Neural crest cell (in vitro differentiated cells): ENCODE data around the gene TCEANC2. TPM values are rescaled to one million over a fixed set of nuclear protein-coding genes. Genes with fewer than 3 reads are reported as not detected.

Source experiments
- DNase-seq: peaks from one replicate; pipeline ENCODE4 v3.0.0; 2021; ENCODE audit warnings: low read depth, mixed read lengths, low spot score
- H3K27ac Mint-ChIP-seq: one replicate; pipeline ENCODE4 v1.8.0; 2021; ENCODE audit warnings: mild to moderate bottlenecking, mixed read lengths; ENCODE audit not compliant: unreplicated experiment
- H3K27me3 Mint-ChIP-seq: 2 replicates; pipeline ENCODE4 v1.8.0; 2021; ENCODE audit warnings: low read depth, mild to moderate bottlenecking, mixed read lengths
- H3K36me3 Mint-ChIP-seq: 2 replicates; pipeline ENCODE4 v1.8.0; 2021; ENCODE audit warnings: low read depth, mild to moderate bottlenecking, mixed read lengths
- H3K4me1 Mint-ChIP-seq: 2 replicates; pipeline ENCODE4 v1.8.0; 2021; ENCODE audit warnings: mixed read lengths
- H3K4me3 Mint-ChIP-seq: one replicate; pipeline ENCODE4 v1.8.0; 2021; ENCODE audit warnings: mild to moderate bottlenecking, mixed read lengths
- H3K9me3 Mint-ChIP-seq: 2 replicates; pipeline ENCODE4 v1.8.0; 2021; ENCODE audit warnings: mixed read lengths
- CTCF ChIP-seq: fragments of 200-600 bp; sonication (generic); conservative IDR thresholded peaks from 2 replicates; pipeline ENCODE4 v1.5.0; 2021; ENCODE audit warnings: antibody characterized with exemption, mild to moderate bottlenecking
- total RNA-seq: library from RNA; stranded (reverse); gene quantifications from 2 replicates; pipeline ENCODE4 v1.2.1, GENCODE V29; 2021

The TCEANC2 gene
- total RNA-seq, 1 donor from 2014 or later, result 8.5 TPM

- DNase-seq, result no peak
- H3K27me3 Mint-ChIP-seq, result no peaks in the 10 kb centered on the region
- peaks cover 25% of the 10 kb centered on the region for H3K4me1 Mint-ChIP-seq
- H3K9me3 Mint-ChIP-seq, result no peaks in the 10 kb centered on the region
- no peak overlapping the region for H3K4me3 Mint-ChIP-seq
- H3K36me3 Mint-ChIP-seq, result no peaks in the 10 kb centered on the region
- TF ChIP-seq CTCF, result no peak
- H3K27ac Mint-ChIP-seq, result peak overlapping the region; percentile 44
Measured at GRCh38 chr1:54136269-54136896, 83.0 kb downstream of the TCEANC2 start.

GRCh38 chr1:54136963-54137533, 83.6 kb downstream of the TCEANC2 start:
- Mint-ChIP-seq H3K4me1 (peaks cover 25% of the 10 kb centered on the region), H3K27me3 (no peaks in the 10 kb centered on the region), H3K36me3 (no peaks in the 10 kb centered on the region), H3K9me3 (no peaks in the 10 kb centered on the region), H3K4me3 (no peak overlapping the region), H3K27ac (peak overlapping the region; percentile 97)
- DNase-seq, result no peak
- TF ChIP-seq CTCF, result no peak

- Mint-ChIP-seq H3K4me3 (no peak overlapping the region), H3K4me1 (peaks cover 25% of the 10 kb centered on the region), H3K9me3 (no peaks in the 10 kb centered on the region), H3K36me3 (no peaks in the 10 kb centered on the region), H3K27me3 (no peaks in the 10 kb centered on the region), H3K27ac (peak overlapping the region; percentile 97)
- no peak for DNase-seq
- TF ChIP-seq CTCF, result no peak
Measured at GRCh38 chr1:54137534-54138061, 84.2 kb downstream of the TCEANC2 start.

- no peak for DNase-seq
- peaks cover 25% of the 10 kb centered on the region for H3K4me1 Mint-ChIP-seq
- no peak overlapping the region for H3K4me3 Mint-ChIP-seq
Measured at GRCh38 chr1:54138994-54139393, 85.6 kb downstream of the TCEANC2 start.

GRCh38 chr1:54139711-54140110, 86.3 kb downstream of the TCEANC2 start:
- DNase-seq, result no peak

More at GRCh38 chr1:54138994-54139393, 85.6 kb downstream of the TCEANC2 start:
- no peak overlapping the region for H3K27ac Mint-ChIP-seq
- H3K27me3 Mint-ChIP-seq, result no peaks in the 10 kb centered on the region
- H3K36me3 Mint-ChIP-seq, result no peaks in the 10 kb centered on the region
- no peak for TF ChIP-seq CTCF
- H3K9me3 Mint-ChIP-seq, result no peaks in the 10 kb centered on the region

More at GRCh38 chr1:54139711-54140110, 86.3 kb downstream of the TCEANC2 start:
- Mint-ChIP-seq H3K4me3 (no peak overlapping the region), H3K27ac (no peak overlapping the region), H3K27me3 (no peaks in the 10 kb centered on the region), H3K36me3 (no peaks in the 10 kb centered on the region), H3K4me1 (peaks cover 25% of the 10 kb centered on the region), H3K9me3 (no peaks in the 10 kb centered on the region)
- no peak for TF ChIP-seq CTCF
